ENCODE results near the gene SBNO1. TPM values are rescaled to one million over a fixed set of nuclear protein-coding genes. Genes with fewer than 3 reads are reported as not detected.
"Not testable (repeated sequence)": the region's sequence is repeated elsewhere in the genome, so short reads cannot be mapped to it uniquely, and the experiment has no call there.

The SBNO1 gene
- polyA plus RNA-seq, 1 donor from 2014 or later: 25.3 TPM

GRCh38 chr12:123393747-123394146 is 29.1 kb upstream of the SBNO1 start:
- Mint-ChIP-seq H3K27ac (peak overlapping the region in 1 of 3 donors; percentile 35), H3K4me1 (peaks cover 9 to 16% (median 9%) of the 10 kb centered on the region in 3 donors), H3K27me3 (no peaks in the 10 kb centered on the region), H3K4me3 (peak overlapping the region in 1 of 4 donors; percentile 33), H3K36me3 (no peaks in the 10 kb centered on the region), H3K9me3 (no peaks in the 10 kb centered on the region)

- H3K27ac Mint-ChIP-seq: peak overlapping the region in 2 of 3 donors; percentile 33 to 88
- peak overlapping the region in 2 of 4 donors; percentile 36 to 85 for H3K4me3 Mint-ChIP-seq
- H3K27me3 Mint-ChIP-seq: no peaks in the 10 kb centered on the region
- H3K9me3 Mint-ChIP-seq: no peaks in the 10 kb centered on the region
- no peaks in the 10 kb centered on the region for H3K36me3 Mint-ChIP-seq
- peaks cover 18 to 24% (median 22%) of the 10 kb centered on the region in 3 donors for H3K4me1 Mint-ChIP-seq
Observed at GRCh38 chr12:123391546-123392343, 27.1 kb upstream of the SBNO1 start.

- Mint-ChIP-seq H3K27ac (peak overlapping the region; percentile 43 to 91 (median 88)), H3K27me3 (no peaks in the 10 kb centered on the region), H3K9me3 (no peaks in the 10 kb centered on the region), H3K4me3 (peak overlapping the region; percentile 83 to 95 (median 88)), H3K4me1 (peaks cover 18 to 24% (median 20%) of the 10 kb centered on the region in 3 donors), H3K36me3 (no peaks in the 10 kb centered on the region)
Observed at GRCh38 chr12:123390498-123391426, 26.1 kb upstream of the SBNO1 start.

- Mint-ChIP-seq H3K9me3 (no peaks in the 10 kb centered on the region), H3K27ac (peak overlapping the region; percentile 43 to 91 (median 88)), H3K4me3 (peak overlapping the region; percentile 83 to 95 (median 88)), H3K4me1 (peaks cover 18 to 24% (median 21%) of the 10 kb centered on the region in 3 donors), H3K36me3 (no peaks in the 10 kb centered on the region), H3K27me3 (no peaks in the 10 kb centered on the region)
Observed at GRCh38 chr12:123389560-123390351, 25.1 kb upstream of the SBNO1 start.

GRCh38 chr12:123388951-123389559 is 24.4 kb upstream of the SBNO1 start:
- Mint-ChIP-seq H3K9me3 (no peaks in the 10 kb centered on the region), H3K4me3 (no peak overlapping the region), H3K27ac (no peak overlapping the region), H3K27me3 (no peaks in the 10 kb centered on the region), H3K36me3 (no peaks in the 10 kb centered on the region), H3K4me1 (peaks cover 18 to 25% (median 21%) of the 10 kb centered on the region in 3 donors)

GRCh38 chr12:123388177-123388950 is 23.7 kb upstream of the SBNO1 start:
- peak overlapping the region; percentile 88 to 96 (median 94) for H3K4me3 Mint-ChIP-seq
- no peaks in the 10 kb centered on the region for H3K9me3 Mint-ChIP-seq
- no peaks in the 10 kb centered on the region for H3K27me3 Mint-ChIP-seq
- H3K27ac Mint-ChIP-seq: peak overlapping the region; percentile 86 to 96 (median 89)
- no peaks in the 10 kb centered on the region for H3K36me3 Mint-ChIP-seq
- peaks cover 20 to 31% (median 21%) of the 10 kb centered on the region in 3 donors for H3K4me1 Mint-ChIP-seq

GRCh38 chr12:123387508-123388176 is 23.0 kb upstream of the SBNO1 start:
- peak overlapping the region; percentile 88 to 96 (median 94) for H3K4me3 Mint-ChIP-seq
- H3K4me1 Mint-ChIP-seq: peaks cover 19 to 31% (median 21%) of the 10 kb centered on the region in 3 donors
- H3K9me3 Mint-ChIP-seq: no peaks in the 10 kb centered on the region
- H3K36me3 Mint-ChIP-seq: no peaks in the 10 kb centered on the region
- H3K27ac Mint-ChIP-seq: peak overlapping the region; percentile 86 to 96 (median 89)
- no peaks in the 10 kb centered on the region for H3K27me3 Mint-ChIP-seq

- peak overlapping the region in 1 of 4 donors; percentile 9 for H3K4me3 Mint-ChIP-seq
Observed at GRCh38 chr12:123385536-123385935, 20.9 kb upstream of the SBNO1 start.

GRCh38 chr12:123384994-123385376 is 20.3 kb upstream of the SBNO1 start:
- peak overlapping the region; percentile 90 to 99 (median 96) for H3K4me3 Mint-ChIP-seq
- peak overlapping the region in 1 of 3 donors; percentile 98 for H3K27ac Mint-ChIP-seq
- H3K9me3 Mint-ChIP-seq: no peaks in the 10 kb centered on the region
- H3K4me1 Mint-ChIP-seq: peaks cover 9 to 24% (median 11%) of the 10 kb centered on the region in 3 donors
- no peaks in the 10 kb centered on the region for H3K27me3 Mint-ChIP-seq
- no peaks in the 10 kb centered on the region for H3K36me3 Mint-ChIP-seq

More at GRCh38 chr12:123385536-123385935, 20.9 kb upstream of the SBNO1 start:
- H3K36me3 Mint-ChIP-seq, H3K27me3 Mint-ChIP-seq, H3K27ac Mint-ChIP-seq, H3K9me3 Mint-ChIP-seq: not testable (repeated sequence)
- peaks cover 14 to 30% (median 15%) of the 10 kb centered on the region in 3 donors for H3K4me1 Mint-ChIP-seq

- no peaks in the 10 kb centered on the region for H3K9me3 Mint-ChIP-seq
- H3K4me1 Mint-ChIP-seq: peaks cover 8 to 23% (median 11%) of the 10 kb centered on the region in 3 donors
- peak overlapping the region in 2 of 3 donors; percentile 39 to 98 for H3K27ac Mint-ChIP-seq
- peak overlapping the region; percentile 90 to 99 (median 96) for H3K4me3 Mint-ChIP-seq
- H3K27me3 Mint-ChIP-seq: no peaks in the 10 kb centered on the region
- no peaks in the 10 kb centered on the region for H3K36me3 Mint-ChIP-seq
Observed at GRCh38 chr12:123384318-123384993, 19.8 kb upstream of the SBNO1 start.

- Mint-ChIP-seq H3K4me1 (peaks cover 1 to 15% (median 4%) of the 10 kb centered on the region in 3 donors), H3K4me3 (peak overlapping the region; percentile 41 to 76 (median 65)), H3K27me3 (no peaks in the 10 kb centered on the region), H3K27ac (peak overlapping the region in 1 of 3 donors; percentile 25), H3K36me3 (no peaks in the 10 kb centered on the region), H3K9me3 (no peaks in the 10 kb centered on the region)
Observed at GRCh38 chr12:123382684-123383083, 18.0 kb upstream of the SBNO1 start.

GRCh38 chr12:123379391-123379790 is 14.7 kb upstream of the SBNO1 start:
- H3K9me3 Mint-ChIP-seq: no peaks in the 10 kb centered on the region
- H3K27ac Mint-ChIP-seq: peak overlapping the region in 1 of 3 donors; percentile 71
- no peaks in the 10 kb centered on the region for H3K27me3 Mint-ChIP-seq
- peaks cover 0 to 7% (median 2%) of the 10 kb centered on the region in 3 donors for H3K4me1 Mint-ChIP-seq
- H3K36me3 Mint-ChIP-seq: no peaks in the 10 kb centered on the region
- H3K4me3 Mint-ChIP-seq: peak overlapping the region in 1 of 4 donors; percentile 63

All from IgD-negative memory B cell (primary cell).